Gastroesophageal sphincter (tissue), 4 donors: Measurements from ENCODE around the gene KDM5A. TPM values are rescaled to one million over a fixed set of nuclear protein-coding genes. Genes with fewer than 3 reads are reported as not detected.

Source experiments
- ATAC-seq: fragments of 150-250 bp; one replicate; pipeline ENCODE4 v1.9.1; 2016; ENCODE audit warnings: mild to moderate bottlenecking, moderate library complexity
- H3K27ac ChIP-seq, 4 donors: fragments of 200-600 bp; sonication (generic) in 3 of 4; 1 replicate in 3 of 4; 2 replicates in 1 of 4; pipeline ENCODE4 v1.5.1; 2016 to 2019
- H3K27me3 ChIP-seq: fragments of 200-600 bp; sonication (generic); one replicate; pipeline ENCODE4 v1.5.1; 2019
- H3K36me3 ChIP-seq, 2 donors: fragments of 200-600 bp; sonication (generic); one replicate each; pipeline ENCODE4 v1.5.1; 2019; ENCODE audit warnings: control low read depth in 1 of 2
- H3K4me1 ChIP-seq, 3 donors: fragments of 200-600 bp; sonication (generic); 1 replicate in 2 of 3; 2 replicates in 1 of 3; pipeline ENCODE4 v1.5.1; 2016 to 2019; ENCODE audit warnings: control low read depth in 2 of 3
- H3K4me3 ChIP-seq, 2 donors: fragments of 200-600 bp; sonication (generic); one replicate each; pipeline ENCODE4 v1.5.1; 2019; ENCODE audit warnings: mild to moderate bottlenecking in 1 of 2, moderate library complexity in 1 of 2
- H3K9me3 ChIP-seq, 3 donors: fragments of 200-600 bp; sonication (generic); one replicate each; pipeline ENCODE4 v1.5.1; 2017 to 2019; ENCODE audit warnings: control low read depth in 2 of 3
- EP300 ChIP-seq: sonication (generic); formaldehyde crosslinking; IDR thresholded peaks from one replicate; pipeline ENCODE4 v1.6.1; 2017; ENCODE audit warnings: antibody characterized with exemption, mild to moderate bottlenecking
- POLR2A ChIP-seq, 2 donors: fragments of 450-650 bp; IDR thresholded peaks; one replicate each; pipeline ENCODE4 v1.6.1; 2017; ENCODE audit warnings: antibody characterized with exemption in 2 of 2, mild to moderate bottlenecking in 2 of 2, moderate library complexity in 1 of 2
- POLR2AphosphoS5 ChIP-seq: sonication (generic); formaldehyde crosslinking; IDR thresholded peaks from one replicate; pipeline ENCODE4 v1.6.1; 2017; ENCODE audit warnings: antibody characterized with exemption
- WGBS, 2 donors: methylation state at CpG; one replicate each; pipeline ENCODE4 v1.1.5; 2018; ENCODE audit warnings: low coverage in 1 of 2; 5-methylcytosine and 5-hydroxymethylcytosine counted together
- total RNA-seq, 4 donors: library from RNA; depleted of rRNA; stranded (reverse); fragments of >200 nt; gene quantifications; one replicate each; pipeline ENCODE4 v1.1.0, GENCODE V29; 2016
- TF ChIP-seq, protein P1 (sequence below), 4 experiments: fragments of 200-600 bp in 2 of 4; fragments of 450-650 bp in 2 of 4; sonication (generic) in 1 of 4; IDR thresholded peaks; one replicate each; pipeline ENCODE4 v1.5.1; 2017 to 2019; ENCODE audit warnings: antibody characterized with exemption in 4 of 4, mild to moderate bottlenecking in 2 of 4, moderate library complexity in 2 of 4

KDM5A gene
- total RNA-seq, 4 donors from 2014 or later: 39.3 to 87.9 (median 44.3) TPM

- Histone ChIP-seq H3K4me1 (no peaks in the 10 kb centered on the region), H3K27me3 (peaks cover 32% of the 10 kb centered on the region), H3K9me3 (peaks cover 0 to 28% (median 0%) of the 10 kb centered on the region in 3 donors), H3K4me3 (no peak overlapping the region), H3K36me3 (no peaks in the 10 kb centered on the region), H3K27ac (no peak overlapping the region)
- 29% methylated on average over 3 of the region's 19 CpGs; no CpG with 5 or more reads in 1 of the 2 donors for WGBS, 2 donors
- no peak for ATAC-seq
- TF ChIP-seq POLR2AphosphoS5 (no peak), POLR2A (IDR thresholded peaks at IDR 0.05) (no peak), EP300 (no peak)
- TF ChIP-seq, protein P1, sequence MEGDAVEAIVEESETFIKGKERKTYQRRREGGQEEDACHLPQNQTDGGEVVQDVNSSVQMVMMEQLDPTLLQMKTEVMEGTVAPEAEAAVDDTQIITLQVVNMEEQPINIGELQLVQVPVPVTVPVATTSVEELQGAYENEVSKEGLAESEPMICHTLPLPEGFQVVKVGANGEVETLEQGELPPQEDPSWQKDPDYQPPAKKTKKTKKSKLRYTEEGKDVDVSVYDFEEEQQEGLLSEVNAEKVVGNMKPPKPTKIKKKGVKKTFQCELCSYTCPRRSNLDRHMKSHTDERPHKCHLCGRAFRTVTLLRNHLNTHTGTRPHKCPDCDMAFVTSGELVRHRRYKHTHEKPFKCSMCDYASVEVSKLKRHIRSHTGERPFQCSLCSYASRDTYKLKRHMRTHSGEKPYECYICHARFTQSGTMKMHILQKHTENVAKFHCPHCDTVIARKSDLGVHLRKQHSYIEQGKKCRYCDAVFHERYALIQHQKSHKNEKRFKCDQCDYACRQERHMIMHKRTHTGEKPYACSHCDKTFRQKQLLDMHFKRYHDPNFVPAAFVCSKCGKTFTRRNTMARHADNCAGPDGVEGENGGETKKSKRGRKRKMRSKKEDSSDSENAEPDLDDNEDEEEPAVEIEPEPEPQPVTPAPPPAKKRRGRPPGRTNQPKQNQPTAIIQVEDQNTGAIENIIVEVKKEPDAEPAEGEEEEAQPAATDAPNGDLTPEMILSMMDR (IDR thresholded peaks at IDR 0.05): no peak
These were observed 156.1 kb downstream of the KDM5A start for GRCh38 chr12:232731-233614.

- no peak overlapping the region for H3K4me3 ChIP-seq
- H3K9me3 ChIP-seq: peaks cover 0 to 15% (median 0%) of the 10 kb centered on the region in 3 donors
- no peak for TF ChIP-seq EP300
- no peak for TF ChIP-seq POLR2A (IDR thresholded peaks at IDR 0.05)
- TF ChIP-seq, protein P1 (IDR thresholded peaks at IDR 0.05): no peak
- no peak for TF ChIP-seq POLR2AphosphoS5
- no peaks in the 10 kb centered on the region for H3K4me1 ChIP-seq
- H3K36me3 ChIP-seq: no peaks in the 10 kb centered on the region
- H3K27ac ChIP-seq: no peak overlapping the region
- no peak for ATAC-seq
- 51 to 69% methylated on average over 8 to 10 of the region's 14 CpGs for WGBS, 2 donors
- H3K27me3 ChIP-seq: peaks cover 33% of the 10 kb centered on the region
These were observed 158.0 kb downstream of the KDM5A start for GRCh38 chr12:230925-231671.

Other genes with a start within 250 kb of the KDM5A start
- gene SLC6A12, start 175.2 kb downstream of the KDM5A start, total RNA-seq: 10 to 100 TPM in 1 of 4 donors, not detected in 3; 11.3 TPM
- gene SLC6A13, start 126.5 kb downstream of the KDM5A start, total RNA-seq: not detected
- 1 to 10 TPM; 3.0 to 7.0 (median 5.5) TPM for gene CCDC77, start 12.3 kb upstream of the KDM5A start, total RNA-seq
- 1 to 10 TPM in 2 of 4 donors, under 1 TPM in 1, not detected in 1; 0.54 to 1.6 (median 1.4) TPM for gene B4GALNT3, start 70.6 kb upstream of the KDM5A start, total RNA-seq